ENCODE data around the gene ASB2. TPM values are rescaled to one million over a fixed set of nuclear protein-coding genes. Genes with fewer than 3 reads are reported as not detected.

Gene ASB2
- polyA plus RNA-seq, 1 experiment = 1.6 TPM

- TF ChIP-seq CTCF (IDR thresholded peaks at IDR 0.05; ENCODE audit: low read depth, low read length) = no peak
- ChIA-PET POLR2A (no interaction called here), CTCF (interaction anchor here (1.0 to 8.2 kb wide), 3 partner anchors 57 to 194 kb away, joined by 3 to 270 read pairs (median 65); partner anchors contain the start of gene CCDC197)
- DNase-seq (ENCODE audit: low read depth, low spot score) = peak; percentile 27
- peaks cover 3% of the 10 kb centered on the region for H3K27me3 ChIP-seq (ENCODE audit: control insufficient read depth, insufficient read depth, low read length)
- H3K27ac ChIP-seq (ENCODE audit: low read depth, low read length) = no peak overlapping the region
- H3K9me3 ChIP-seq (ENCODE audit: control insufficient read depth, insufficient read depth, low read length) = no peaks in the 10 kb centered on the region; the same call in 1 of the 2 replicates
- no peak overlapping the region for H3K4me3 ChIP-seq (ENCODE audit: low read depth, low read length)
Measured at GRCh38 chr14:93943052-93943451, 33.3 kb downstream of the ASB2 start.

DNA sequence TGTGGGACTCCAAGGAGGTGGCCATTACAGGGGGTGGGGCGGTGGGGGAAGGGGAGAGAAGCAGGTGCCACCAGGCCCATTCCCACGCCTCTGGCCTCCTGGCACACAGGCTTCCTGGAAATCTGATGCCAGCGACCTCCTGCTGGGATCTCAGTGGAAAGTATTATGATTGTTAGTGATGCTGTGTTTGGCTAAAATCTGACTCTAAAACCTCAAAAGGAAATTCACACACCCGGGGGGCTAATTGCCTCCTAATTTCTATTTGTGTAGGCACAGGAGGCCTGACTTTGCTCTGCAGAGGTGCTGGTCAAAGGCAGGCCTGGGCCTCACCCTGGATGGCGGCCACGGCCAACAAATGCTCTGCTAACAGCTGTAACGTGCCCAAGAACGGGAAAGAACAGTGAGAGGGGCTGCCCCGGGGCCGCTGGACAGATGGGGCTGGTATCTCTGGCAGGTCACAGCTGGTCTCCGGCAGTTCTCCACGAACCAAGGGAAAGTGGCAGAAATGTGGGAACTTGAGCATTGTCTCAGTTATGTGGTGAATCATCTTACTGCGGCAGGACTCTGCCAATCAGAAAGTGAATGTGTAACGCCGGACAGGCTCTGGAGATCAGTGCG, 35.0 kb downstream of the ASB2 start:
- no peak overlapping the region for H3K4me3 ChIP-seq (ENCODE audit: low read depth, low read length)
- H3K27me3 ChIP-seq (ENCODE audit: control insufficient read depth, insufficient read depth, low read length) = no peaks in the 10 kb centered on the region
- peak overlapping the region; percentile 73 for H3K27ac ChIP-seq (ENCODE audit: low read depth, low read length)
- peak; percentile 66 for DNase-seq (ENCODE audit: low read depth, low spot score)
- no peak for TF ChIP-seq CTCF (IDR thresholded peaks at IDR 0.05; ENCODE audit: low read depth, low read length)
- CTCF ChIA-PET = interaction anchor here (1.3 to 8.2 kb wide), 7 partner anchors 51 to 241 kb away, joined by 4 to 270 read pairs (median 35); partner anchors contain the start of genes CCDC197, IFI27L2 and OTUB2
- no peaks in the 10 kb centered on the region; the same call in 1 of the 2 replicates for H3K9me3 ChIP-seq (ENCODE audit: control insufficient read depth, insufficient read depth, low read length)
- POLR2A ChIA-PET = interaction anchor here (0.5 kb wide), 1 partner anchor 45 kb away, joined by 4 read pairs; no protein-coding TSS in a partner anchor

GRCh38 chr14:93940437-93940836, 35.9 kb downstream of the ASB2 start:
- POLR2A ChIA-PET = interaction anchor here (0.7 kb wide), 1 partner anchor 231 kb away, joined by 3 read pairs; no protein-coding TSS in a partner anchor
- CTCF ChIA-PET = interaction anchor here (0.6 to 8.2 kb wide), 37 partner anchors 9 to 494 kb away, joined by 3 to 270 read pairs (median 6); partner anchors contain the start of genes ASB2, CCDC197, FAM181A and IFI27L2
- no peak overlapping the region for H3K4me3 ChIP-seq (ENCODE audit: low read depth, low read length)
- peaks cover 2% of the 10 kb centered on the region for H3K27me3 ChIP-seq (ENCODE audit: control insufficient read depth, insufficient read depth, low read length)
- DNase-seq (ENCODE audit: low read depth, low spot score) = no peak
- H3K9me3 ChIP-seq (ENCODE audit: control insufficient read depth, insufficient read depth, low read length) = no peaks in the 10 kb centered on the region; the same call in 1 of the 2 replicates
- no peak for TF ChIP-seq CTCF (IDR thresholded peaks at IDR 0.05; ENCODE audit: low read depth, low read length)
- peak overlapping the region; percentile 21 for H3K27ac ChIP-seq (ENCODE audit: low read depth, low read length)

DNA sequence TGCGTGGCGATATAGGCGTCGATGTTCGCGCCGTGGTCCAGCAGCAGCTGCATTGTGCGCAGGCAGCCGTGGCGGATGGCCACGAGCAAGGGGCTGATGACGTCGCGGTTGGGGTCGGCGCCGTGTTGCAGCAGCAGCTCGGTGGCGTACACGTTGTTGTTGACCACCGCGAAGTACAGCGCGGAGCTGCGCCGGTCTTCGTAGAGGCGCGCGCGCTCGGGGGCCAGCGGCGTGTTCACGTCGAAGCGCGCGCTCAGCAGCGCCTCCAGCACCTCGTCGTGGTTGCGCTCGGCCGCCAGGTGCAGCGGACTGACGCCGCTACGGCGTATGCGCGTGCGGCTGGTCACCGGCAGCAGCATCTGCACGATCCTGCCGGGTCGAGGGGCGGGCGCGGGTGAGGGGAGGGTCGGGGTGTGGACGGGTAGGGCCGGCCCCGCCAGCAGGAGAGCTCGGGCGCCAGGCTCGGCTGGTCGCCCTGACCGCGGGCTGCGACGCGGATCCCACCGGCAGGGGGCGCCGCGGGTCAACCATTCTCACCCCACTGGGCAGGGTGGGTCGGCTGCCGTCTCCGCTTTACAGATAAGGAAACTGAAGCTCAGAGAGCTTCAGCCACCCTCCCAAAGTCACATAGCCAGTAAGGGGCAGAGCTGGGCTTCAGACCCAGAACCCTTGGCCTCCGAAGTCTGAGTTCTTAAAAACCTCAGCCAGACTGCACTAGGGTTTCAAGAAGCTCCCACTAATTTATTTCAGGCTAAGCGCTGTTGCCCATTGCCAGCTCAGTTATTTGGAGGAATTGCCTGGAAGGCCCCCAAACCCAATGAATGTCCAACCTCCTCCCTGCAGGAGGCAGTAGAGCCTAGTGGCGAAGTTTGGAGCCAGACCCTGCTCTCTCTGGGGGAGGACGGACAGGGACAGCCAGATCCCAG, 36.8 kb downstream of the ASB2 start:
- TF ChIP-seq CTCF (IDR thresholded peaks at IDR 0.05; ENCODE audit: low read depth, low read length) = peak; percentile 63
- CTCF ChIA-PET = interaction anchor here (0.6 to 8.2 kb wide), 59 partner anchors 8 to 495 kb away, joined by 3 to 270 read pairs (median 4); partner anchors contain the start of genes ASB2, CCDC197, FAM181A and IFI27L2
- POLR2A ChIA-PET = interaction anchor here (0.7 kb wide), 1 partner anchor 232 kb away, joined by 3 read pairs; no protein-coding TSS in a partner anchor

More for the DNA sequence above, 36.8 kb downstream of the ASB2 start:
- H3K9me3 ChIP-seq (ENCODE audit: control insufficient read depth, insufficient read depth, low read length) = no peaks in the 10 kb centered on the region; the same call in 1 of the 2 replicates
- no peak overlapping the region for H3K27ac ChIP-seq (ENCODE audit: low read depth, low read length)
- peak overlapping the region; percentile 45 for H3K4me3 ChIP-seq (ENCODE audit: low read depth, low read length)
- peaks cover 9% of the 10 kb centered on the region for H3K27me3 ChIP-seq (ENCODE audit: control insufficient read depth, insufficient read depth, low read length)
- DNase-seq (ENCODE audit: low read depth, low spot score) = peak; percentile 29

Data from AG04450 (cell line).